HAP-1 (cell line): ENCODE data around the gene MDGA2.

Source experiments
- DNase-seq, 2 experiments: peaks; one replicate each; pipeline ENCODE4 v3.0.0-alpha.2; 2016 to 2020; ENCODE audit warnings: low spot score in 2 of 2
- H3K27me3 ChIP-seq: fragments of 250-450 bp; sonication (Bioruptor Pico); 2 replicates; pipeline ENCODE4 v1.5.1; 2020; ENCODE audit warnings: low read depth, mild to moderate bottlenecking, moderate library complexity
- H3K36me3 ChIP-seq: fragments of 250-450 bp; sonication (Bioruptor Pico); replicated peaks from 2 replicates; pipeline ENCODE4 v1.5.1; 2020; ENCODE audit warnings: mild to moderate bottlenecking
- H3K4me1 ChIP-seq: fragments of 250-450 bp; sonication (Bioruptor Pico); 2 replicates; pipeline ENCODE4 v1.5.1; 2020; ENCODE audit warnings: mild to moderate bottlenecking
- H3K4me3 ChIP-seq: fragments of 250-450 bp; sonication (Bioruptor Pico); 2 replicates; pipeline ENCODE4 v1.5.1; 2020; ENCODE audit warnings: mild to moderate bottlenecking, moderate library complexity
- H3K9me3 ChIP-seq: fragments of 250-450 bp; sonication (Bioruptor Pico); 2 replicates; pipeline ENCODE4 v1.5.1; 2020; ENCODE audit warnings: mild to moderate bottlenecking, moderate library complexity
- in situ Hi-C: fragments of 300-500 bp; cut with MboI; formaldehyde crosslinking; loops from 3 replicates; pipeline ENCODE4 v1.14.3; 2020; ENCODE audit warnings: low sequenced_read_pairs, inconsistent platforms, mixed read lengths

Gene MDGA2

GRCh38 chr14:47675466-47676314, at the start of gene MDGA2:
MDGA2 (minus strand) TSS chr14:47675605.
- Histone ChIP-seq H3K9me3 (no peaks in the 10 kb centered on the region), H3K27me3 (no peaks in the 10 kb centered on the region), H3K4me3 (no peak within 1 kb of the TSS), H3K36me3 (no peaks in the 10 kb centered on the region), H3K4me1 (no peaks in the 10 kb centered on the region)
- in situ Hi-C loops, result no loop called here
- no peak for DNase-seq

GRCh38 chr14:47722929-47723693, 47.7 kb upstream of the MDGA2 start:
- in situ Hi-C loops, result no loop called here
- H3K4me1 ChIP-seq, result no peaks in the 10 kb centered on the region
- H3K36me3 ChIP-seq, result no peaks in the 10 kb centered on the region
- no peak for DNase-seq
- H3K4me3 ChIP-seq, result no peak overlapping the region
- no peaks in the 10 kb centered on the region for H3K27me3 ChIP-seq
- no peaks in the 10 kb centered on the region for H3K9me3 ChIP-seq

GRCh38 chr14:47720281-47720680, 44.9 kb upstream of the MDGA2 start:
- DNase-seq, result no peak
- Histone ChIP-seq H3K4me1 (no peaks in the 10 kb centered on the region), H3K9me3 (no peaks in the 10 kb centered on the region), H3K27me3 (no peaks in the 10 kb centered on the region), H3K4me3 (no peak overlapping the region), H3K36me3 (no peaks in the 10 kb centered on the region)
- in situ Hi-C loops, result no loop called here

- Histone ChIP-seq H3K27me3 (no peaks in the 10 kb centered on the region), H3K9me3 (no peaks in the 10 kb centered on the region), H3K4me1 (no peaks in the 10 kb centered on the region), H3K4me3 (no peak overlapping the region), H3K36me3 (no peaks in the 10 kb centered on the region)
- no peak for DNase-seq
- in situ Hi-C loops, result no loop called here
Measured at GRCh38 chr14:47715330-47715729, 39.9 kb upstream of the MDGA2 start.

- Histone ChIP-seq H3K36me3 (no peaks in the 10 kb centered on the region), H3K27me3 (no peaks in the 10 kb centered on the region), H3K4me3 (no peak overlapping the region), H3K4me1 (no peaks in the 10 kb centered on the region), H3K9me3 (no peaks in the 10 kb centered on the region; the same call in 1 of the 2 replicates)
- in situ Hi-C loops, result no loop called here
- no peak for DNase-seq
Measured at GRCh38 chr14:47710581-47710980, 35.2 kb upstream of the MDGA2 start.

- Histone ChIP-seq H3K4me3 (no peak overlapping the region), H3K36me3 (no peaks in the 10 kb centered on the region), H3K27me3 (no peaks in the 10 kb centered on the region), H3K9me3 (no peaks in the 10 kb centered on the region; the same call in 1 of the 2 replicates), H3K4me1 (no peaks in the 10 kb centered on the region)
- DNase-seq, result no peak
- in situ Hi-C loops, result no loop called here
Measured at GRCh38 chr14:47705683-47706082, 30.3 kb upstream of the MDGA2 start.

GRCh38 chr14:47691829-47692228, 16.4 kb upstream of the MDGA2 start:
- H3K9me3 ChIP-seq, result no peaks in the 10 kb centered on the region
- H3K4me3 ChIP-seq, result no peak overlapping the region
- H3K4me1 ChIP-seq, result no peaks in the 10 kb centered on the region
- DNase-seq, result no peak
- no peaks in the 10 kb centered on the region for H3K27me3 ChIP-seq
- in situ Hi-C loops, result no loop called here
- no peaks in the 10 kb centered on the region for H3K36me3 ChIP-seq

GRCh38 chr14:47678993-47679392, 3.6 kb upstream of the MDGA2 start:
- no peaks in the 10 kb centered on the region for H3K9me3 ChIP-seq
- H3K27me3 ChIP-seq, result no peaks in the 10 kb centered on the region
- H3K4me3 ChIP-seq, result no peak overlapping the region
- in situ Hi-C loops, result no loop called here
- no peaks in the 10 kb centered on the region for H3K36me3 ChIP-seq
- DNase-seq, result no peak
- H3K4me1 ChIP-seq, result no peaks in the 10 kb centered on the region

- no peaks in the 10 kb centered on the region for H3K36me3 ChIP-seq
- H3K9me3 ChIP-seq, result no peaks in the 10 kb centered on the region
- no peak overlapping the region for H3K4me3 ChIP-seq
- no peak for DNase-seq
- in situ Hi-C loops, result no loop called here
- H3K4me1 ChIP-seq, result no peaks in the 10 kb centered on the region
- no peaks in the 10 kb centered on the region for H3K27me3 ChIP-seq
Measured at GRCh38 chr14:47678157-47678556, 2.8 kb upstream of the MDGA2 start.

- Histone ChIP-seq H3K36me3 (no peaks in the 10 kb centered on the region), H3K9me3 (no peaks in the 10 kb centered on the region), H3K27me3 (no peaks in the 10 kb centered on the region), H3K4me1 (no peaks in the 10 kb centered on the region), H3K4me3 (no peak overlapping the region)
- no peak for DNase-seq
- in situ Hi-C loops, result no loop called here
Measured at GRCh38 chr14:47676315-47676617, 861 bp upstream of the MDGA2 start.

- H3K4me1 ChIP-seq, result no peaks in the 10 kb centered on the region
- no peak for DNase-seq
- H3K27me3 ChIP-seq, result no peaks in the 10 kb centered on the region
- no peaks in the 10 kb centered on the region for H3K9me3 ChIP-seq
- no peak overlapping the region for H3K4me3 ChIP-seq
- H3K36me3 ChIP-seq, result no peaks in the 10 kb centered on the region
- in situ Hi-C loops, result no loop called here
Measured at GRCh38 chr14:47674543-47675465, 601 bp downstream of the MDGA2 start.

- Histone ChIP-seq H3K27me3 (no peaks in the 10 kb centered on the region), H3K4me3 (no peak overlapping the region), H3K4me1 (no peaks in the 10 kb centered on the region), H3K36me3 (no peaks in the 10 kb centered on the region), H3K9me3 (no peaks in the 10 kb centered on the region)
- in situ Hi-C loops, result no loop called here
- no peak for DNase-seq
Measured at GRCh38 chr14:47674148-47674542, 1.3 kb downstream of the MDGA2 start.

- no peak for DNase-seq
- Histone ChIP-seq H3K27me3 (no peaks in the 10 kb centered on the region), H3K9me3 (no peaks in the 10 kb centered on the region), H3K4me1 (no peaks in the 10 kb centered on the region), H3K36me3 (no peaks in the 10 kb centered on the region), H3K4me3 (no peak overlapping the region)
- in situ Hi-C loops, result no loop called here
Measured at GRCh38 chr14:47665337-47666134, 9.9 kb downstream of the MDGA2 start.
